GM12892 (cell line): ENCODE measurements around the gene MYL2.

Experiments used
- POLR2A ChIP-seq: IDR thresholded peaks from 2 replicates; pipeline ENCODE4 v1.6.1; 2011; ENCODE audit warnings: low read depth, low read length, control low read depth
- POLR2AphosphoS5 ChIP-seq: IDR thresholded peaks from 2 replicates; pipeline ENCODE4 v1.6.1; 2011; ENCODE audit warnings: low read depth, low read length, control low read depth
- TAF1 ChIP-seq: IDR thresholded peaks from 2 replicates; pipeline ENCODE4 v1.6.1; 2011; ENCODE audit warnings: low read depth, mild to moderate bottlenecking, control low read depth, low read length, borderline replicate concordance

DNA sequence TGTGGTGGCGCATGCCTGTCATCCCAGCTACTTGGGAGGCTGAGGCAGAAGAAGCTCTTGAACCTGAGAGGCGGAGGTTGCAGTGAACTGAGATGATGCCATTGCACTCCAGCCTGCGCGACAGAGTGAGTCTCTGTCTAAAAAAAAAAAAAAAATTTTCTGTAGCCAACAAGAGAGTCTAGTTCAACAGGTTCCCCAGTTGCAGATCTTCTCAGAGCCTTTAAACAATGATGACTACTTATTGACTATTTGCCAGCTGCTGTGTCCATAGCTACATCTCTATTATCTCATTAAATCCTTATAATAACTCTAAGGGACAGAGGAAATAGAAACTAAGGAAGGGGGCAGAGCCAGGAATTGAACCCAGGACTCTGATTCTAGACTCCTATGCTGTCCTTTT is 15.2 kb upstream of the MYL2 start:
- TF ChIP-seq POLR2A (no peak), POLR2AphosphoS5 (no peak), TAF1 (no peak)
